Thymus (tissue), 11 donors: Measurements from ENCODE around the gene MYCBP2. TPM values are rescaled to one million over a fixed set of nuclear protein-coding genes. Genes with fewer than 3 reads are reported as not detected.

Source experiments
- DNase-seq, 9 donors: peaks; one replicate each; pipeline ENCODE4 v3.0.0-alpha.2; 2013; ENCODE audit warnings: low spot score in 9 of 9, low read depth in 6 of 9, missing footprints in 1 of 9
- H3K27ac ChIP-seq, 2 donors: one replicate each; pipeline ENCODE4 v1.5.1; 2013; ENCODE audit warnings: control low read depth in 1 of 2, low read depth in 1 of 2, low read length in 1 of 2, mild to moderate bottlenecking in 1 of 2, moderate library complexity in 1 of 2
- H3K27me3 ChIP-seq, 2 donors: one replicate each; pipeline ENCODE4 v1.5.1; 2013; ENCODE audit warnings: low read length in 1 of 2; ENCODE audit not compliant: control insufficient read depth in 2 of 2, insufficient read depth in 1 of 2
- H3K36me3 ChIP-seq, 2 donors: one replicate each; pipeline ENCODE4 v1.5.1; 2013; ENCODE audit warnings: low read length in 1 of 2, mild to moderate bottlenecking in 1 of 2, moderate library complexity in 1 of 2; ENCODE audit not compliant: control insufficient read depth in 2 of 2, insufficient read depth in 2 of 2
- H3K4me1 ChIP-seq, 2 donors: one replicate each; pipeline ENCODE4 v1.5.1; 2013; ENCODE audit warnings: low read length in 2 of 2; ENCODE audit not compliant: control insufficient read depth in 2 of 2, insufficient read depth in 2 of 2
- H3K4me3 ChIP-seq, 2 donors: one replicate each; pipeline ENCODE4 v1.5.1; 2013; ENCODE audit warnings: low read length in 2 of 2, control low read depth in 1 of 2, mild to moderate bottlenecking in 1 of 2
- H3K9me3 ChIP-seq, 2 donors: one replicate each; pipeline ENCODE4 v1.5.1; 2013; ENCODE audit warnings: low read length in 1 of 2, mild to moderate bottlenecking in 1 of 2; ENCODE audit not compliant: control insufficient read depth in 2 of 2, insufficient read depth in 1 of 2
- WGBS: extraction: QIAGEN DNeasy Blood & Tissue Kit; methylation state at CpG from one replicate; pipeline ENCODE4 v1.1.7; 2013; 5-methylcytosine and 5-hydroxymethylcytosine counted together
- polyA plus RNA-seq: library from polyadenylated mRNA; stranded (reverse); fragments of 200-250 nt; gene quantifications from one replicate; pipeline ENCODE4 v1.2.3, GENCODE V29; 2013
- total RNA-seq: library from RNA; stranded (reverse); fragments of 120-200 nt; gene quantifications from one replicate; pipeline ENCODE4 v1.2.4, GENCODE V29; 2013
- donor health status: healthy.

MYCBP2 gene
- total and polyA plus RNA-seq, 2 donors = 63.3 to 65.3 TPM

- Histone ChIP-seq H3K9me3 (no peaks in the 10 kb centered on the region), H3K36me3 (peaks cover 17 to 55% of the 10 kb centered on the region in 2 donors), H3K4me3 (no peak overlapping the region), H3K4me1 (no peaks in the 10 kb centered on the region), H3K27me3 (no peaks in the 10 kb centered on the region), H3K27ac (no peak overlapping the region)
- DNase-seq = no peak
- 96% methylated on average over 3 of the region's 3 CpGs for WGBS
Measured at GRCh38 chr13:77094773-77095172, 232.1 kb downstream of the MYCBP2 start.

- H3K36me3 ChIP-seq = peaks cover 16 to 54% of the 10 kb centered on the region in 2 donors
- H3K4me1 ChIP-seq = no peaks in the 10 kb centered on the region
- no peaks in the 10 kb centered on the region for H3K9me3 ChIP-seq
- H3K27ac ChIP-seq = no peak overlapping the region
- no peaks in the 10 kb centered on the region for H3K27me3 ChIP-seq
- WGBS = 99% methylated on average over 1 of the region's 1 CpG
- no peak for DNase-seq
- H3K4me3 ChIP-seq = no peak overlapping the region
Measured at GRCh38 chr13:77093735-77094134, 233.2 kb downstream of the MYCBP2 start.

- no peaks in the 10 kb centered on the region for H3K27me3 ChIP-seq
- no peak overlapping the region for H3K27ac ChIP-seq
- no peaks in the 10 kb centered on the region for H3K9me3 ChIP-seq
- peaks cover 20 to 51% of the 10 kb centered on the region in 2 donors for H3K36me3 ChIP-seq
- WGBS = 100% methylated on average over 2 of the region's 2 CpGs
- no peak for DNase-seq
- no peak overlapping the region for H3K4me3 ChIP-seq
- H3K4me1 ChIP-seq = no peaks in the 10 kb centered on the region
Measured at GRCh38 chr13:77084755-77085154, 242.1 kb downstream of the MYCBP2 start.

- Histone ChIP-seq H3K27ac (no peak overlapping the region), H3K4me3 (no peak overlapping the region), H3K4me1 (no peaks in the 10 kb centered on the region), H3K9me3 (no peaks in the 10 kb centered on the region), H3K27me3 (no peaks in the 10 kb centered on the region), H3K36me3 (peaks cover 30 to 74% of the 10 kb centered on the region in 2 donors)
- no peak for DNase-seq
Measured at GRCh38 chr13:77079902-77080413, 246.9 kb downstream of the MYCBP2 start.

- Histone ChIP-seq H3K9me3 (no peaks in the 10 kb centered on the region), H3K27me3 (no peaks in the 10 kb centered on the region), H3K4me3 (no peak overlapping the region), H3K4me1 (no peaks in the 10 kb centered on the region), H3K36me3 (peaks cover 16 to 56% of the 10 kb centered on the region in 2 donors), H3K27ac (no peak overlapping the region)
- no peak for DNase-seq
- WGBS = 97% methylated on average over 2 of the region's 2 CpGs
Measured at GRCh38 chr13:77067519-77067918, 259.4 kb downstream of the MYCBP2 start.

- H3K27me3 ChIP-seq = no peaks in the 10 kb centered on the region
- no peaks in the 10 kb centered on the region for H3K9me3 ChIP-seq
- H3K4me3 ChIP-seq = no peak overlapping the region
- 93% methylated on average over 5 of the region's 5 CpGs for WGBS
- no peak for DNase-seq
- H3K36me3 ChIP-seq = peaks cover 17 to 72% of the 10 kb centered on the region in 2 donors
- no peaks in the 10 kb centered on the region for H3K4me1 ChIP-seq
- no peak overlapping the region for H3K27ac ChIP-seq
Measured at GRCh38 chr13:77065461-77066147, 261.3 kb downstream of the MYCBP2 start.

GRCh38 chr13:77062097-77062496, 264.8 kb downstream of the MYCBP2 start:
- H3K4me1 ChIP-seq = no peaks in the 10 kb centered on the region
- peaks cover 15 to 70% of the 10 kb centered on the region in 2 donors for H3K36me3 ChIP-seq
- H3K27me3 ChIP-seq = no peaks in the 10 kb centered on the region
- H3K4me3 ChIP-seq = no peak overlapping the region
- no peaks in the 10 kb centered on the region for H3K9me3 ChIP-seq
- no peak overlapping the region for H3K27ac ChIP-seq
- 100% methylated on average over 1 of the region's 1 CpG for WGBS
- DNase-seq = no peak

- H3K27me3 ChIP-seq = no peaks in the 10 kb centered on the region
- no peaks in the 10 kb centered on the region for H3K9me3 ChIP-seq
- H3K36me3 ChIP-seq = peaks cover 15 to 75% of the 10 kb centered on the region in 2 donors
- no peak overlapping the region for H3K27ac ChIP-seq
- no peak overlapping the region for H3K4me3 ChIP-seq
- H3K4me1 ChIP-seq = no peaks in the 10 kb centered on the region
- DNase-seq = no peak
- 96% methylated on average over 2 of the region's 2 CpGs for WGBS
Measured at GRCh38 chr13:77061362-77061761, 265.5 kb downstream of the MYCBP2 start.

GRCh38 chr13:77056886-77057285, 270.0 kb downstream of the MYCBP2 start:
- H3K27me3 ChIP-seq = no peaks in the 10 kb centered on the region
- no peak overlapping the region for H3K4me3 ChIP-seq
- no peaks in the 10 kb centered on the region for H3K4me1 ChIP-seq
- H3K36me3 ChIP-seq = peaks cover 17 to 79% of the 10 kb centered on the region in 2 donors
- WGBS = 98% methylated on average over 3 of the region's 3 CpGs
- H3K9me3 ChIP-seq = no peaks in the 10 kb centered on the region
- no peak for DNase-seq
- H3K27ac ChIP-seq = no peak overlapping the region
